HEK293T (cell line): ENCODE measurements around the gene FHL1.

ENCODE experiments used
- CTCF ChIA-PET: fragments of 350-600 bp; formaldehyde crosslinking; extraction: SDS; loops from one replicate; lab custom pipeline; 2021; ENCODE audit warnings: antibody characterized with exemption, inconsistent platforms; lab: Yijun Ruan, JAX
- POLR2A ChIA-PET: fragments of 350-600 bp; formaldehyde crosslinking; extraction: SDS; loops from one replicate; lab custom pipeline; 2020; ENCODE audit warnings: antibody characterized with exemption, inconsistent platforms; lab: Yijun Ruan, JAX
- DNase-seq: peaks from one replicate; pipeline ENCODE4 v3.0.0; 2012; ENCODE audit warnings: mixed read lengths; ENCODE audit errors: extremely low spot score
- ARNT ChIP-seq: fragments of 450-650 bp; IDR thresholded peaks from 2 replicates; pipeline ENCODE4 v1.6.1; 2017; ENCODE audit warnings: mild to moderate bottlenecking
- BHLHE40 ChIP-seq: fragments of 450-650 bp; IDR thresholded peaks from 2 replicates; pipeline ENCODE4 v1.6.1; 2016; ENCODE audit warnings: mild to moderate bottlenecking, moderate library complexity, borderline replicate concordance
- CTBP1 ChIP-seq: fragments of 450-650 bp; IDR thresholded peaks from 2 replicates; pipeline ENCODE4 v1.6.1; 2016; ENCODE audit warnings: borderline replicate concordance
- ELF4 ChIP-seq: fragments of 450-650 bp; IDR thresholded peaks from 2 replicates; pipeline ENCODE4 v1.6.1; 2017; ENCODE audit warnings: antibody characterized with exemption
- FOXA1 ChIP-seq: fragments of 450-650 bp; IDR thresholded peaks from 2 replicates; pipeline ENCODE4 v1.6.1; 2016; ENCODE audit warnings: mild to moderate bottlenecking
- FOXK2 ChIP-seq: fragments of 450-650 bp; IDR thresholded peaks from 2 replicates; pipeline ENCODE4 v1.6.1; 2016; ENCODE audit warnings: mild to moderate bottlenecking
- FOXM1 ChIP-seq: fragments of 450-650 bp; IDR thresholded peaks from 2 replicates; pipeline ENCODE4 v1.6.1; 2017; ENCODE audit warnings: mild to moderate bottlenecking, borderline replicate concordance
- HDGF ChIP-seq: fragments of 450-650 bp; IDR thresholded peaks from 2 replicates; pipeline ENCODE4 v1.6.1; 2017; ENCODE audit warnings: antibody characterized with exemption, borderline replicate concordance
- L3MBTL2 ChIP-seq: fragments of 450-650 bp; conservative IDR thresholded peaks from 2 replicates; pipeline ENCODE4 v1.6.1; 2016; ENCODE audit warnings: mild to moderate bottlenecking
- LEF1 ChIP-seq: fragments of 450-650 bp; IDR thresholded peaks from 2 replicates; pipeline ENCODE4 v1.6.1; 2017; ENCODE audit warnings: mild to moderate bottlenecking, borderline replicate concordance
- NFRKB ChIP-seq: fragments of 450-650 bp; IDR thresholded peaks from 2 replicates; pipeline ENCODE4 v1.6.1; 2016; ENCODE audit warnings: mild to moderate bottlenecking, moderate library complexity
- PKNOX1 ChIP-seq: fragments of 450-650 bp; IDR thresholded peaks from 2 replicates; pipeline ENCODE4 v1.6.1; 2016
- SP1 ChIP-seq: fragments of 450-650 bp; IDR thresholded peaks from 2 replicates; pipeline ENCODE4 v1.6.1; 2017
- SUZ12 ChIP-seq: fragments of 450-650 bp; IDR thresholded peaks from 2 replicates; pipeline ENCODE4 v1.6.1; 2016; ENCODE audit warnings: mild to moderate bottlenecking
- TARDBP ChIP-seq: fragments of 450-650 bp; IDR thresholded peaks from 2 replicates; pipeline ENCODE4 v1.6.1; 2016
- ZNF384 ChIP-seq: fragments of 450-650 bp; IDR thresholded peaks from 2 replicates; pipeline ENCODE4 v1.6.1; 2016

Gene FHL1

GRCh38 chrX:136209016-136209738, 61.8 kb downstream of the FHL1 start:
- peak; percentile 25; the same call in 1 of the 2 replicates for TF ChIP-seq L3MBTL2
- TF ChIP-seq FOXA1, result no peak
- ChIA-PET POLR2A (interaction anchor here (0.8 to 1.0 kb wide), 3 partner anchors 40 to 181 kb away, joined by 3 read pairs; no protein-coding TSS in a partner anchor), CTCF (interaction anchor here (0.5 to 2.6 kb wide), 14 partner anchors 12 to 220 kb away, joined by 3 to 21 read pairs (median 3); no protein-coding TSS in a partner anchor)
- DNase-seq, result peak; percentile 69

- POLR2A ChIA-PET, result interaction anchor here (0.9 to 1.2 kb wide), 3 partner anchors 24 to 163 kb away, joined by 3 read pairs; no protein-coding TSS in a partner anchor
Observed at GRCh38 chrX:136209751-136210150, 62.4 kb downstream of the FHL1 start.

GRCh38 chrX:136210243-136210642, 62.9 kb downstream of the FHL1 start:
- DNase-seq, result no peak
- POLR2A ChIA-PET, result interaction anchor here (0.9 to 1.2 kb wide), 2 partner anchors 25 to 39 kb away, joined by 3 to 4 read pairs; no protein-coding TSS in a partner anchor
- CTCF ChIA-PET, result interaction anchor here (1.4 to 2.6 kb wide), 2 partner anchors 22 to 182 kb away, joined by 3 to 21 read pairs; no protein-coding TSS in a partner anchor
- no peak for TF ChIP-seq ARNT
- TF ChIP-seq SP1, result no peak
- TF ChIP-seq PKNOX1, result no peak
- TF ChIP-seq LEF1, result no peak

More at GRCh38 chrX:136209751-136210150, 62.4 kb downstream of the FHL1 start:
- TF ChIP-seq NFRKB, result no peak
- TF ChIP-seq FOXM1, result no peak
- TF ChIP-seq TARDBP, result no peak
- no peak for TF ChIP-seq SUZ12
- no peak for TF ChIP-seq FOXA1
- TF ChIP-seq SP1, result no peak
- no peak for TF ChIP-seq LEF1
- TF ChIP-seq BHLHE40, result no peak
- no peak for TF ChIP-seq CTBP1
- TF ChIP-seq L3MBTL2, result no peak
- no peak for TF ChIP-seq HDGF
- no peak for TF ChIP-seq ELF4
- TF ChIP-seq FOXK2, result no peak
- TF ChIP-seq ARNT, result no peak
- no peak for TF ChIP-seq PKNOX1
- no peak for TF ChIP-seq ZNF384
- CTCF ChIA-PET, result interaction anchor here (1.0 to 2.6 kb wide), 8 partner anchors 21 to 220 kb away, joined by 3 to 21 read pairs (median 3); no protein-coding TSS in a partner anchor
- no peak for DNase-seq

GRCh38 chrX:136210806-136211205, 63.5 kb downstream of the FHL1 start:
- CTCF ChIA-PET, result interaction anchor here (2.6 kb wide), 1 partner anchor 182 kb away, joined by 21 read pairs; no protein-coding TSS in a partner anchor

GRCh38 chrX:136211766-136212556, 64.6 kb downstream of the FHL1 start:
- TF ChIP-seq FOXM1 (no peak), LEF1 (no peak), SP1 (no peak), L3MBTL2 (no peak), NFRKB (no peak), FOXK2 (no peak), PKNOX1 (no peak), ELF4 (no peak), SUZ12 (no peak), ZNF384 (no peak), BHLHE40 (no peak), CTBP1 (no peak), TARDBP (no peak), ARNT (no peak), FOXA1 (no peak)
- ChIA-PET CTCF (no interaction called here), POLR2A (interaction anchor here (0.7 to 1.3 kb wide), 2 partner anchors 9 to 10 kb away, joined by 3 to 4 read pairs; no protein-coding TSS in a partner anchor)
- DNase-seq, result no peak

More at GRCh38 chrX:136210806-136211205, 63.5 kb downstream of the FHL1 start:
- TF ChIP-seq BHLHE40, result no peak
- 0 out of 2 replicates have a peak, but pooled peaks have one; percentile 10 for TF ChIP-seq ELF4
- DNase-seq, result no peak
- POLR2A ChIA-PET, result interaction anchor here (0.9 to 1.2 kb wide), 2 partner anchors 25 to 40 kb away, joined by 3 to 4 read pairs; no protein-coding TSS in a partner anchor
